ENCODE results near the gene NOC3L. TPM values are rescaled to one million over a fixed set of nuclear protein-coding genes. Genes with fewer than 3 reads are reported as not detected.

Gene NOC3L
- polyA plus RNA-seq, 1 experiment = 20.9 TPM

GRCh38 chr10:94303929-94304328 is 58.8 kb downstream of the NOC3L start:
- ChIA-PET POLR2A (no interaction called here), CTCF (interaction anchor here (1.9 kb wide), 1 partner anchor 16 kb away, joined by 8 read pairs; no protein-coding TSS in a partner anchor)
- TF ChIP-seq CTCF (IDR thresholded peaks at IDR 0.05; ENCODE audit: low read depth, low read length) = no peak
- H3K27me3 ChIP-seq (ENCODE audit: control insufficient read depth, insufficient read depth, low read length) = no peaks in the 10 kb centered on the region
- no peak overlapping the region for H3K27ac ChIP-seq (ENCODE audit: low read depth, low read length)
- DNase-seq (ENCODE audit: low read depth, low spot score) = no peak
- H3K9me3 ChIP-seq (ENCODE audit: control insufficient read depth, insufficient read depth, low read length) = no peaks in the 10 kb centered on the region
- no peak overlapping the region for H3K4me3 ChIP-seq (ENCODE audit: low read depth, low read length)

- H3K9me3 ChIP-seq (ENCODE audit: control insufficient read depth, insufficient read depth, low read length) = no peaks in the 10 kb centered on the region
- no peak overlapping the region for H3K27ac ChIP-seq (ENCODE audit: low read depth, low read length)
- no peak for DNase-seq (ENCODE audit: low read depth, low spot score)
- ChIA-PET POLR2A (interaction anchor here (1.1 kb wide), 1 partner anchor 116 kb away, joined by 5 read pairs; no protein-coding TSS in a partner anchor), CTCF (interaction anchor here (1.6 kb wide), 1 partner anchor 383 kb away, joined by 4 read pairs; no protein-coding TSS in a partner anchor)
- H3K27me3 ChIP-seq (ENCODE audit: control insufficient read depth, insufficient read depth, low read length) = no peaks in the 10 kb centered on the region
- no peak overlapping the region for H3K4me3 ChIP-seq (ENCODE audit: low read depth, low read length)
- TF ChIP-seq CTCF (IDR thresholded peaks at IDR 0.05; ENCODE audit: low read depth, low read length) = no peak
These were observed 62.7 kb downstream of the NOC3L start for GRCh38 chr10:94300042-94300441.

GRCh38 chr10:94299417-94299816 is 63.3 kb downstream of the NOC3L start:
- Histone ChIP-seq H3K27me3 (ENCODE audit: control insufficient read depth, insufficient read depth, low read length) (no peaks in the 10 kb centered on the region), H3K27ac (ENCODE audit: low read depth, low read length) (no peak overlapping the region), H3K4me3 (ENCODE audit: low read depth, low read length) (no peak overlapping the region), H3K9me3 (ENCODE audit: control insufficient read depth, insufficient read depth, low read length) (no peaks in the 10 kb centered on the region)
- CTCF ChIA-PET = interaction anchor here (1.6 to 2.0 kb wide), 2 partner anchors 21 to 383 kb away, joined by 4 to 8 read pairs; no protein-coding TSS in a partner anchor
- no peak for DNase-seq (ENCODE audit: low read depth, low spot score)
- no peak for TF ChIP-seq CTCF (IDR thresholded peaks at IDR 0.05; ENCODE audit: low read depth, low read length)
- POLR2A ChIA-PET = interaction anchor here (1.1 kb wide), 1 partner anchor 116 kb away, joined by 5 read pairs; no protein-coding TSS in a partner anchor

- POLR2A ChIA-PET = no interaction called here
- no peaks in the 10 kb centered on the region for H3K27me3 ChIP-seq (ENCODE audit: control insufficient read depth, insufficient read depth, low read length)
- no peak overlapping the region for H3K27ac ChIP-seq (ENCODE audit: low read depth, low read length)
- no peaks in the 10 kb centered on the region for H3K9me3 ChIP-seq (ENCODE audit: control insufficient read depth, insufficient read depth, low read length)
- TF ChIP-seq CTCF (IDR thresholded peaks at IDR 0.05; ENCODE audit: low read depth, low read length) = no peak
- CTCF ChIA-PET = no interaction called here
- H3K4me3 ChIP-seq (ENCODE audit: low read depth, low read length) = no peak overlapping the region
- DNase-seq (ENCODE audit: low read depth, low spot score) = no peak
These were observed 68.6 kb downstream of the NOC3L start for GRCh38 chr10:94294168-94294567.

- Histone ChIP-seq H3K4me3 (ENCODE audit: low read depth, low read length) (no peak overlapping the region), H3K27ac (ENCODE audit: low read depth, low read length) (no peak overlapping the region), H3K9me3 (ENCODE audit: control insufficient read depth, insufficient read depth, low read length) (no peaks in the 10 kb centered on the region), H3K27me3 (ENCODE audit: control insufficient read depth, insufficient read depth, low read length) (no peaks in the 10 kb centered on the region)
- ChIA-PET POLR2A (no interaction called here), CTCF (interaction anchor here (1.1 kb wide), 1 partner anchor 377 kb away, joined by 3 read pairs; no protein-coding TSS in a partner anchor)
- no peak for DNase-seq (ENCODE audit: low read depth, low spot score)
- no peak for TF ChIP-seq CTCF (IDR thresholded peaks at IDR 0.05; ENCODE audit: low read depth, low read length)
These were observed 69.4 kb downstream of the NOC3L start for GRCh38 chr10:94293354-94293753.

Data from AG04450 (cell line).